H1 (cell line): ENCODE measurements around the gene ADGRV1. TPM values are rescaled to one million over a fixed set of nuclear protein-coding genes. Genes with fewer than 3 reads are reported as not detected.

Experiments
- CTCF ChIA-PET: fragments of 300-600 bp; sonication (Branson Sonifier 250); formaldehyde crosslinking; loops from one replicate; lab custom pipeline; 2021; ENCODE audit not compliant: partially characterized antibody; lab: Charles Lee
- POLR2A ChIA-PET: fragments of 300-600 bp; sonication (Branson Sonifier 250); formaldehyde crosslinking; loops from one replicate; lab custom pipeline; 2021; ENCODE audit warnings: inconsistent platforms; ENCODE audit not compliant: partially characterized antibody; lab: Charles Lee
- DNase-seq, 2 experiments: peaks; one replicate each; pipeline versions ENCODE4 v3.0.0 to v3.0.0-alpha.2; 2010 to 2022; ENCODE audit warnings: low spot score in 2 of 2, low read depth in 1 of 2, mixed read lengths in 1 of 2
- FAIRE-seq: peaks from 2 replicates; lab custom pipeline; 2011; peaks lifted over from hg19 to GRCh38; lab: Jason Lieb, UNC
- H2AFZ ChIP-seq: 2 replicates; pipeline ENCODE4 v1.8.1; 2012; ENCODE audit warnings: low read length, inconsistent platforms
- H2AK5ac ChIP-seq: 2 replicates; pipeline ENCODE4 v1.6.1; 2013; ENCODE audit warnings: low read depth, low read length
- H2BK120ac ChIP-seq: replicated peaks from 2 replicates; pipeline ENCODE3; 2013; ENCODE audit warnings: low read depth, low read length, inconsistent platforms
- H2BK12ac ChIP-seq: 2 replicates; pipeline ENCODE4 v1.6.1; 2013; ENCODE audit warnings: low read depth, low read length
- H2BK15ac ChIP-seq: 2 replicates; pipeline ENCODE4 v1.6.1; 2013; ENCODE audit warnings: low read length
- H2BK20ac ChIP-seq: 2 replicates; pipeline ENCODE4 v1.6.1; 2013; ENCODE audit warnings: low read length
- H2BK5ac ChIP-seq: 2 replicates; pipeline ENCODE4 v1.6.1; 2013; ENCODE audit warnings: low read depth, low read length
- H3K14ac ChIP-seq: 2 replicates; pipeline ENCODE4 v1.6.1; 2013; ENCODE audit warnings: inconsistent platforms; ENCODE audit not compliant: insufficient read length
- H3K18ac ChIP-seq: 2 replicates; pipeline ENCODE4 v1.6.1; 2013; ENCODE audit warnings: low read length; ENCODE audit errors: extremely low read depth
- H3K23ac ChIP-seq: 2 replicates; pipeline ENCODE4 v1.6.1; 2013; ENCODE audit warnings: inconsistent platforms; ENCODE audit not compliant: insufficient read length
- H3K23me2 ChIP-seq: 2 replicates; pipeline ENCODE4 v1.6.1; 2013; ENCODE audit warnings: low read depth, low read length
- H3K27ac ChIP-seq: 2 replicates; pipeline ENCODE4 v1.6.1; 2011; ENCODE audit warnings: low read depth, low read length, inconsistent platforms
- H3K27me3 ChIP-seq, 4 experiments: replicated peaks in 1 of 4; 1 replicate in 1 of 4; 2 replicates in 3 of 4; pipeline versions ENCODE4 v1.6.1 to v1.8.1; 2011 to 2013; ENCODE audit warnings: low read length in 3 of 4, mild to moderate bottlenecking in 3 of 4, inconsistent platforms in 2 of 4, mixed read lengths in 2 of 4, moderate library complexity in 1 of 4; ENCODE audit not compliant: control insufficient read depth in 3 of 4, insufficient read depth in 3 of 4; ENCODE audit errors: extremely low read depth in 1 of 4
- H3K36me3 ChIP-seq, 4 experiments: 2 replicates each; pipeline versions ENCODE4 v1.6.1 to v1.8.1; 2011 to 2013; ENCODE audit warnings: mild to moderate bottlenecking in 4 of 4, low read length in 3 of 4, moderate library complexity in 2 of 4, control low read depth in 1 of 4, inconsistent platforms in 1 of 4; ENCODE audit not compliant: insufficient read depth in 4 of 4, control insufficient read depth in 2 of 4
- H3K4ac ChIP-seq: replicated peaks from 2 replicates; pipeline ENCODE3; 2013; ENCODE audit warnings: low read length, low read depth, mixed read lengths, inconsistent platforms; ENCODE audit not compliant: insufficient read length
- H3K4me1 ChIP-seq, 4 experiments: replicated peaks in 1 of 4; 1 replicate in 1 of 4; 2 replicates in 3 of 4; pipeline versions ENCODE4 v1.6.1 to v1.8.1; 2011 to 2013; ENCODE audit warnings: low read length in 3 of 4, inconsistent platforms in 2 of 4, mixed read lengths in 1 of 4; ENCODE audit not compliant: insufficient read depth in 4 of 4, control insufficient read depth in 3 of 4
- H3K4me2 ChIP-seq, 2 experiments: 2 replicates each; pipeline versions ENCODE4 v1.6.1 to v1.8.1; 2011 to 2013; ENCODE audit warnings: low read depth in 2 of 2, low read length in 2 of 2, control low read depth in 1 of 2, inconsistent platforms in 1 of 2, mild to moderate bottlenecking in 1 of 2; ENCODE audit not compliant: insufficient read depth in 1 of 2
- H3K4me3 ChIP-seq, 4 experiments: fragments of 200-600, 300-600 bp in 1 of 4; sonication (generic), shearing (Covaris generic), sonication (Bioruptor Twin) in 1 of 4; 2 replicates each; pipeline versions ENCODE4 v1.5.1 to v1.8.1; 2011 to 2016; ENCODE audit warnings: low read length in 4 of 4, low read depth in 3 of 4, control low read depth in 2 of 4, inconsistent platforms in 2 of 4, mild to moderate bottlenecking in 2 of 4, mixed read lengths in 1 of 4, moderate library complexity in 1 of 4; ENCODE audit not compliant: insufficient read depth in 2 of 4; ENCODE audit errors: extremely low read depth in 1 of 4
- H3K56ac ChIP-seq: replicated peaks from 2 replicates; pipeline ENCODE3; 2013; ENCODE audit warnings: low read depth, mild to moderate bottlenecking, mixed read lengths, low read length, inconsistent platforms; ENCODE audit not compliant: insufficient read length
- H3K79me1 ChIP-seq: 2 replicates; pipeline ENCODE4 v1.6.1; 2013; ENCODE audit warnings: low read depth, low read length, control low read depth
- H3K79me2 ChIP-seq, 2 experiments: 2 replicates each; pipeline versions ENCODE4 v1.6.1 to v1.8.1; 2012 to 2013; ENCODE audit warnings: low read length in 2 of 2, mild to moderate bottlenecking in 2 of 2, inconsistent platforms in 1 of 2; ENCODE audit not compliant: insufficient read depth in 2 of 2, control insufficient read depth in 1 of 2
- H3K9ac ChIP-seq, 4 experiments: replicated peaks in 1 of 4; 1 replicate in 1 of 4; 2 replicates in 3 of 4; pipeline versions ENCODE4 v1.6.1 to v1.8.1; 2011 to 2013; ENCODE audit warnings: low read depth in 3 of 4, low read length in 3 of 4, control low read depth in 2 of 4, mild to moderate bottlenecking in 2 of 4, moderate library complexity in 2 of 4, inconsistent platforms in 1 of 4; ENCODE audit errors: extremely low read depth in 1 of 4
- H3K9me3 ChIP-seq, 2 experiments: 2 replicates each; pipeline versions ENCODE4 v1.6.1 to v1.8.1; 2012 to 2013; ENCODE audit warnings: mild to moderate bottlenecking in 2 of 2, moderate library complexity in 2 of 2, control low read depth in 1 of 2, inconsistent platforms in 1 of 2, low read depth in 1 of 2, low read length in 1 of 2, mixed read lengths in 1 of 2; ENCODE audit not compliant: insufficient read depth in 2 of 2
- H4K20me1 ChIP-seq, 2 experiments: replicated peaks in 1 of 2; 2 replicates each; pipeline versions ENCODE3 to v1.8.1; 2011 to 2013; ENCODE audit warnings: inconsistent platforms in 2 of 2, low read length in 2 of 2, mild to moderate bottlenecking in 1 of 2; ENCODE audit not compliant: insufficient read depth in 2 of 2, control insufficient read depth in 1 of 2
- H4K5ac ChIP-seq: 2 replicates; pipeline ENCODE4 v1.6.1; 2013; ENCODE audit warnings: low read length, low read depth, mixed read lengths, inconsistent platforms; ENCODE audit not compliant: insufficient read length
- H4K8ac ChIP-seq: 2 replicates; pipeline ENCODE4 v1.8.0; 2013; ENCODE audit warnings: mild to moderate bottlenecking, moderate library complexity, low read length, inconsistent platforms; ENCODE audit not compliant: insufficient read depth; ENCODE audit errors: extremely low read depth
- H4K91ac ChIP-seq: replicated peaks from 2 replicates; pipeline ENCODE3; 2013; ENCODE audit warnings: low read length, mixed read lengths, inconsistent platforms; ENCODE audit not compliant: insufficient read length
- BACH1 ChIP-seq: IDR thresholded peaks from 2 replicates; pipeline ENCODE4 v1.6.1; 2012; ENCODE audit warnings: low read length, improper control_type of control experiment
- WGBS, 2 experiments: shearing (Covaris generic) in 1 of 2; methylation state at CpG; one replicate each; pipeline versions ENCODE4 v1.1.6 to v1.1.7; 2013 to 2015; ENCODE audit warnings: low lambda C conversion rate in 2 of 2, mixed read lengths in 2 of 2, inconsistent platforms in 1 of 2, low coverage in 1 of 2, missing lambda C conversion rate in 1 of 2; ENCODE audit not compliant: insufficient replicate concordance in 2 of 2, insufficient coverage in 1 of 2, insufficient read length in 1 of 2; ENCODE audit errors: extremely low coverage in 1 of 2, missing lambda C conversion rate in 1 of 2; 5-methylcytosine and 5-hydroxymethylcytosine counted together
- polyA plus RNA-seq, 7 experiments: library from polyadenylated mRNA; depleted of rRNA in 3 of 7; stranded (reverse) in 5 of 7; unstranded in 2 of 7; fragments of >200 nt in 5 of 7; fragments of 200-250 nt in 2 of 7; gene quantifications; 1 replicate in 5 of 7; 2 replicates in 1 of 7; 4 replicates in 1 of 7; pipeline versions ENCODE4 v1.2.1 to v1.2.3, GENCODE V29; 2011 to 2013; ENCODE audit warnings: missing spikeins in 2 of 7, mixed read lengths in 2 of 7
- total RNA-seq: library from RNA; stranded (reverse); fragmentation: NEBNext Ultra II Directional; extraction: Animal tissue kit (Norgen Biotek cat#: 25700); gene quantifications from 2 replicates; pipeline ENCODE4 v1.2.1, GENCODE V29; 2021

Gene ADGRV1
- total and polyA plus RNA-seq, 2 of the 8 experiments (the other 6 are each of a cell fraction or from before 2014, with no cell fraction given): 53.1 to 62.2 TPM

GRCh38 chr5:91031402-91031752 is 472.8 kb downstream of the ADGRV1 start:
- no peaks in the 10 kb centered on the region for H3K9me3 ChIP-seq
- H3K4ac ChIP-seq: no peak overlapping the region
- DNase-seq (no peak), FAIRE-seq (no peak)
- H3K27me3 ChIP-seq: no peaks in the 10 kb centered on the region
- H3K27ac ChIP-seq: no peak overlapping the region
- POLR2A ChIA-PET: interaction anchor here (0.7 kb wide), 1 partner anchor 50 kb away, joined by 4 read pairs; no protein-coding TSS in a partner anchor
- H3K14ac ChIP-seq: no peak overlapping the region
- no peak overlapping the region for H2BK120ac ChIP-seq
- no peak overlapping the region for H3K4me3 ChIP-seq
- CTCF ChIA-PET: no interaction called here
- H4K8ac ChIP-seq: no peak overlapping the region
- no peak overlapping the region for H2BK12ac ChIP-seq
- no peak overlapping the region for H2BK5ac ChIP-seq
- no peak overlapping the region for H2AFZ ChIP-seq
- H4K5ac ChIP-seq: no peak overlapping the region
- no peak overlapping the region for H3K9ac ChIP-seq
- WGBS, 2 experiments: 100% methylated on average over 1 of the region's 1 CpG; no CpG with 5 or more reads in 1 of the 2 experiments
- peaks cover 0 to 2% (median under 1%) of the 10 kb centered on the region in 4 experiments; a peak in 3 of 7 replicates for H3K4me1 ChIP-seq
- H2BK15ac ChIP-seq: no peak overlapping the region
- H2AK5ac ChIP-seq: no peak overlapping the region
- TF ChIP-seq BACH1: no peak
- no peak overlapping the region for H3K18ac ChIP-seq
- H3K79me1 ChIP-seq: peaks cover 2% of the 10 kb centered on the region; the same call in 1 of the 2 replicates
- H3K23me2 ChIP-seq: no peaks in the 10 kb centered on the region
- H3K36me3 ChIP-seq: no peaks in the 10 kb centered on the region
- H4K20me1 ChIP-seq: no peaks in the 10 kb centered on the region
- H4K91ac ChIP-seq: no peak overlapping the region
- no peak overlapping the region for H3K4me2 ChIP-seq
- no peak overlapping the region for H2BK20ac ChIP-seq
- no peak overlapping the region for H3K23ac ChIP-seq
- H3K56ac ChIP-seq: no peak overlapping the region
- no peaks in the 10 kb centered on the region for H3K79me2 ChIP-seq
